K562 (cell line): ENCODE data around the gene PTPN7. TPM values are rescaled to one million over a fixed set of nuclear protein-coding genes. Genes with fewer than 3 reads are reported as not detected.
A peak's percentile ranks its signal among the peaks of the same experiment; 100 is the strongest.

Source experiments
- CREB1 ChIP-seq, 2 experiments: sonication (generic) in 1 of 2; formaldehyde crosslinking in 1 of 2; IDR thresholded peaks; 2 replicates each; pipeline versions ENCODE4 v1.6.1 to v1.8.0; 2012 to 2022; ENCODE audit warnings: inconsistent platforms in 1 of 2, mild to moderate bottlenecking in 1 of 2, missing genetic modification reagents in 1 of 2, moderate library complexity in 1 of 2
- E2F6 ChIP-seq, 2 experiments: IDR thresholded peaks; 2 replicates each; pipeline ENCODE4 v1.6.1; 2011; ENCODE audit warnings: borderline replicate concordance in 1 of 2, control low read depth in 1 of 2, low read depth in 1 of 2, low read length in 1 of 2, mild to moderate bottlenecking in 1 of 2, mixed read lengths in 1 of 2, moderate library complexity in 1 of 2; ENCODE audit not compliant: insufficient read depth in 1 of 2, insufficient read length in 1 of 2, poor library complexity in 1 of 2, severe bottlenecking in 1 of 2; ENCODE audit errors: extremely low read depth in 1 of 2
- EP300 ChIP-seq: IDR thresholded peaks from 2 replicates; pipeline ENCODE4 v1.6.1; 2012; ENCODE audit warnings: low read length, improper control_type of control experiment
- ESRRB ChIP-seq: fragments of 250-450 bp; sonication (Bioruptor Pico); IDR thresholded peaks from 2 replicates; pipeline ENCODE4 v1.5.0; 2020; ENCODE audit warnings: mild to moderate bottlenecking, moderate library complexity, borderline replicate concordance
- FOXP1 ChIP-seq: sonication (generic); formaldehyde crosslinking; IDR thresholded peaks from 2 replicates; pipeline ENCODE4 v1.8.0; 2022; ENCODE audit warnings: mild to moderate bottlenecking, missing genetic modification reagents
- NCOA4 ChIP-seq: fragments of 450-650 bp; IDR thresholded peaks from 2 replicates; pipeline ENCODE4 v1.6.1; 2018; ENCODE audit warnings: mild to moderate bottlenecking; ENCODE audit not compliant: partially characterized antibody
- NEUROD1 ChIP-seq: fragments of 150-350 bp; IDR thresholded peaks from 2 replicates; pipeline ENCODE4 v1.6.1; 2014; ENCODE audit warnings: borderline replicate concordance, low read length, low read depth; ENCODE audit not compliant: partially characterized antibody
- RERE ChIP-seq: sonication (generic); formaldehyde crosslinking; IDR thresholded peaks from 2 replicates; pipeline ENCODE4 v1.8.0; 2023; ENCODE audit warnings: missing genetic modification reagents, mild to moderate bottlenecking, borderline replicate concordance
- SNAPC5 ChIP-seq: fragments of 250-450 bp; sonication (Bioruptor Pico); IDR thresholded peaks from 2 replicates; pipeline ENCODE4 v1.8.0; 2021; ENCODE audit warnings: moderate library complexity, mild to moderate bottlenecking, inconsistent platforms
- THRB ChIP-seq: fragments of 450-650 bp; formaldehyde crosslinking; conservative IDR thresholded peaks from 2 replicates; pipeline ENCODE4 v1.4.0; 2022; ENCODE audit warnings: mild to moderate bottlenecking, missing genetic modification characterization
- ZBTB11 ChIP-seq, 3 experiments: fragments of 200-800 bp in 1 of 3; fragments of 250-450 bp in 1 of 3; fragments of 450-650 bp in 1 of 3; sonication (Bioruptor Pico) in 1 of 3; sonication (Bioruptor generic) in 1 of 3; formaldehyde crosslinking in 1 of 3; IDR thresholded peaks; 2 replicates each; pipeline versions ENCODE4 v1.6.1 to v1.8.0; 2016 to 2022; ENCODE audit warnings: mild to moderate bottlenecking in 2 of 3, missing genetic modification characterization in 2 of 3, missing compliant biosample characterization in 1 of 3, moderate library complexity in 1 of 3
- ZFX ChIP-seq: sonication (generic); formaldehyde crosslinking; IDR thresholded peaks from 2 replicates; pipeline ENCODE4 v1.8.0; 2022; ENCODE audit warnings: mild to moderate bottlenecking, missing genetic modification reagents, moderate library complexity
- polyA plus RNA-seq, 8 experiments: library from polyadenylated mRNA; depleted of rRNA in 4 of 8; stranded (reverse) in 5 of 8; unstranded in 3 of 8; fragments of >200 nt; fragmentation: Nextera tagmentation in 2 of 8; fragmentation: Illumina TruSeq in 1 of 8; extraction: Ambion mirVana in 2 of 8; extraction: Trizol in 1 of 8; gene quantifications; 2 replicates each; pipeline versions ENCODE4 v1.2.1 to v1.2.3, GENCODE V29; 2011 to 2014; ENCODE audit warnings: inconsistent platforms in 1 of 8, missing spikeins in 1 of 8
- total RNA-seq, 7 experiments: library from RNA; depleted of rRNA in 6 of 7; stranded (reverse); fragments of >200 nt in 6 of 7; fragmentation: Illumina TruSeq in 2 of 7; extraction: Trizol in 2 of 7; gene quantifications; 2 replicates each; pipeline versions ENCODE4 v1.2.1 to v1.2.3, GENCODE V29; 2011 to 2021; ENCODE audit warnings: low replicate concordance in 1 of 7

The PTPN7 gene
- total and polyA plus RNA-seq, 9 of the 15 experiments (the other 6 are each of a cell fraction or from before 2014, with no cell fraction given): 18.7 to 144 (median 120) TPM

GRCh38 chr1:202107801-202108731, 52.3 kb downstream of the PTPN7 start (continued):
- TF ChIP-seq RERE (CRISPR knock-in tag) (no peak), ZBTB11 (CRISPR knock-in tag; IDR thresholded peaks at IDR 0.05) (peak in 1 of 3 experiments; percentile 25; a peak in 1 of 6 replicates), E2F6 (IDR thresholded peaks at IDR 0.05; ENCODE audit: borderline replicate concordance in 1 of 2, extremely low read depth in 1 of 2, insufficient read depth in 1 of 2, insufficient read length in 1 of 2, low read depth in 1 of 2, low read length in 1 of 2, poor library complexity in 1 of 2, severe bottlenecking in 1 of 2) (no peak), FOXP1 (no peak), CREB1 (IDR thresholded peaks at IDR 0.05) (no peak), CREB1 (CRISPR knock-in tag; IDR thresholded peaks at IDR 0.05) (no peak), NCOA4 (no peak), ESRRB (CRISPR knock-in tag) (no peak), NEUROD1 (no peak), THRB (CRISPR knock-in tag) (no peak), SNAPC5 (CRISPR knock-in tag) (no peak), ZFX (0 out of 2 replicates have a peak, but pooled peaks have one; percentile 19), EP300 (no peak)
